GM12873 (cell line): ENCODE data around the gene EFNA2.

Source experiments
- CTCF ChIP-seq: IDR thresholded peaks from 2 replicates; pipeline ENCODE4 v1.5.1; 2012; ENCODE audit warnings: low read depth, mild to moderate bottlenecking, moderate library complexity, low read length, control low read depth; ENCODE audit not compliant: insufficient read depth; ENCODE audit errors: missing control alignments

The EFNA2 gene

GRCh38 chr19:1255186-1256161, 30.2 kb upstream of the EFNA2 start:
- TF ChIP-seq CTCF, result no peak

GRCh38 chr19:1256646-1257474, 28.8 kb upstream of the EFNA2 start:
- TF ChIP-seq CTCF, result no peak

GRCh38 chr19:1257475-1258162, 28.1 kb upstream of the EFNA2 start:
- TF ChIP-seq CTCF, result no peak

- no peak for TF ChIP-seq CTCF
These were observed 27.5 kb upstream of the EFNA2 start for GRCh38 chr19:1258163-1258492.

- TF ChIP-seq CTCF, result no peak
These were observed 26.9 kb upstream of the EFNA2 start for GRCh38 chr19:1258707-1259205.

GRCh38 chr19:1259206-1259875, 26.3 kb upstream of the EFNA2 start:
- TF ChIP-seq CTCF, result no peak
